ENCODE measurements around the gene RGSL1.

RGSL1 gene
- 0 to 0.46 (median 0) reads per million in 18 experiments for total RNA-seq

GRCh38 chr1:182450087-182450486 is at the start of gene RGSL1:
RGSL1 (plus strand) TSS chr1:182450146; CDS start chr1:182450166, 20 bp downstream.
- DNase-seq, result no peak

- no peak for DNase-seq
These were observed 49.4 kb upstream of the RGSL1 start, which contains the start of gene TEDDM1 for GRCh38 chr1:182400567-182400966. TEDDM1 (minus strand) TSS chr1:182400667; CDS start chr1:182400485, 182 bp downstream.

GRCh38 chr1:182404781-182405180 is 45.2 kb upstream of the RGSL1 start:
- no peak for DNase-seq

GRCh38 chr1:182405578-182405977 is 44.4 kb upstream of the RGSL1 start:
- DNase-seq, result no peak

GRCh38 chr1:182406012-182406411 is 43.9 kb upstream of the RGSL1 start:
- DNase-seq, result peak; percentile 76 to 80

GRCh38 chr1:182407724-182408123 is 42.2 kb upstream of the RGSL1 start:
- DNase-seq, result no peak

- no peak for DNase-seq
These were observed 41.4 kb upstream of the RGSL1 start for GRCh38 chr1:182408435-182409075.

GRCh38 chr1:182410138-182410537 is 39.8 kb upstream of the RGSL1 start:
- no peak for DNase-seq

GRCh38 chr1:182410620-182411273 is 39.2 kb upstream of the RGSL1 start:
- no peak for DNase-seq

- no peak for DNase-seq
These were observed 36.5 kb upstream of the RGSL1 start for GRCh38 chr1:182413486-182413885.

GRCh38 chr1:182413969-182414368 is 36.0 kb upstream of the RGSL1 start:
- no peak for DNase-seq

GRCh38 chr1:182415789-182416188 is 34.2 kb upstream of the RGSL1 start:
- peak in 1 of 2 donors; percentile 32 for DNase-seq

- DNase-seq, result no peak
These were observed 23.2 kb upstream of the RGSL1 start for GRCh38 chr1:182426442-182427430.

GRCh38 chr1:182428043-182428442 is 21.9 kb upstream of the RGSL1 start:
- no peak for DNase-seq

- peak; percentile 45 to 46 for DNase-seq
These were observed 19.5 kb upstream of the RGSL1 start for GRCh38 chr1:182430263-182431068.

- no peak for DNase-seq
These were observed 18.7 kb upstream of the RGSL1 start for GRCh38 chr1:182431278-182431677.

GRCh38 chr1:182433580-182433979 is 16.4 kb upstream of the RGSL1 start:
- no peak for DNase-seq

GRCh38 chr1:182438326-182438725 is 11.6 kb upstream of the RGSL1 start:
- DNase-seq, result peak in 1 of 2 donors; percentile 34

GRCh38 chr1:182441719-182442118 is 8.2 kb upstream of the RGSL1 start:
- no peak for DNase-seq

- DNase-seq, result peak in 1 of 2 donors; percentile 9
These were observed 7.6 kb upstream of the RGSL1 start for GRCh38 chr1:182442333-182442732.

GRCh38 chr1:182444497-182444896 is 5.4 kb upstream of the RGSL1 start:
- no peak for DNase-seq

GRCh38 chr1:182446033-182446669 is 3.8 kb upstream of the RGSL1 start:
- DNase-seq, result peak; percentile 54 to 62
